Mammary epithelial cell (primary cell): ENCODE results near the gene HYAL2.

ENCODE experiments used
- CTCF ChIP-seq, 2 donors: IDR thresholded peaks in 1 of 2; conservative IDR thresholded peaks in 1 of 2; 2 replicates each; pipeline ENCODE4 v1.5.1; 2011 to 2012; ENCODE audit warnings: inconsistent platforms in 2 of 2, low read length in 2 of 2, mild to moderate bottlenecking in 2 of 2, control low read depth in 1 of 2, low read depth in 1 of 2; ENCODE audit not compliant: insufficient read depth in 1 of 2; ENCODE audit errors: extremely low read depth in 1 of 2
- EZH2 ChIP-seq: IDR thresholded peaks from 2 replicates; pipeline ENCODE4 v1.6.1; 2012; ENCODE audit warnings: low read length, inconsistent platforms, borderline replicate concordance

- no peak for TF ChIP-seq CTCF (conservative IDR thresholded peaks at IDR 0.05 in 1 of 2, IDR thresholded peaks at IDR 0.05 in 1 of 2; ENCODE audit: extremely low read depth in 1 of 2, insufficient read depth in 1 of 2, low read depth in 1 of 2, low read length in 2 of 2)
- no peak for TF ChIP-seq EZH2
Measured at GRCh38 chr3:50268276-50268675, 54.3 kb downstream of the HYAL2 start.
